Limb (tissue), 2 donors: ENCODE results near the gene GABPB1.

Experiments
- DNase-seq, 2 donors: peaks; one replicate each; pipeline ENCODE4 v3.0.0-alpha.2; 2016; ENCODE audit errors: extremely low spot score in 2 of 2

The GABPB1 gene

DNA sequence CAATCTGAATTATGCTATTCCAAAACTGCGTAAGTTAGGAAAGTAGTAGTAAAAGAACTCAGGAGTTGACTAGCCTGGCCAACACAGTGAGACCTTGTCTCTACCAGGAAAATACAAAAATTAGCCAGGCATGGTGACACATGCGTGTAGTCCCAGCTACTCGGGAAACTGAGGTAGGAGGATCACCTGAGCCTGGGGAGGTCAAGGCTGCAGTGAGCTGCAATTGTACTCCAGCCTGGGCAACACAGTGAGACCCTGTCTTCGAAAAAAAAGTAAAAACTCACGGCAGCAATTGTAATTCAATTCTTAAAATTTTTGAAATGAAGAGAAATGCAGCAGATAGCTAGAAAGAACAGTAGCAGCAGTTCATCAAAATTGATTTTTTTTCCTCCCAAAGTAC is 9.7 kb downstream of the GABPB1 start:
- no peak for DNase-seq

DNA sequence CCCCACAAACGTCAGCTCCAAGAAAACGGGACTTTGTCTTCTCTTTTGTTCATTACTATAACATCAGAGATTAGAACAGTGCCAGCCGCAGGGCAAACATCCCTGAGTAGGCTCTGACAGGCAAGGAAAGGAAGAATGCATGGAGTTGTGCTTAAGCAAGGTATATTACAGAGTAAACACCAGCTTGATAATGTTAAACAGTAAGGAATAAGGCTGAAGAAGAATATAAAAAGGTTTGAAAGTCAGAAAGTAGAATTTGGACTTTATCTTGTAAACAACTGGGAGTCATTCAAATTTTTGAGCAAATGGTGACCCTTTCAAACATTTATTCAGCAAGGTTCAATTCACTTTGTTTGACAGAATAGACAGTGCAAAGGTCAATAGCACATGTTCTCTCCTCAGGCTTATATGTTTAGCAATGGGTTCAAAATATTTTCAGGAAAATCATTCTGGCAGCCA is 11.0 kb downstream of the GABPB1 start:
- no peak for DNase-seq

DNA sequence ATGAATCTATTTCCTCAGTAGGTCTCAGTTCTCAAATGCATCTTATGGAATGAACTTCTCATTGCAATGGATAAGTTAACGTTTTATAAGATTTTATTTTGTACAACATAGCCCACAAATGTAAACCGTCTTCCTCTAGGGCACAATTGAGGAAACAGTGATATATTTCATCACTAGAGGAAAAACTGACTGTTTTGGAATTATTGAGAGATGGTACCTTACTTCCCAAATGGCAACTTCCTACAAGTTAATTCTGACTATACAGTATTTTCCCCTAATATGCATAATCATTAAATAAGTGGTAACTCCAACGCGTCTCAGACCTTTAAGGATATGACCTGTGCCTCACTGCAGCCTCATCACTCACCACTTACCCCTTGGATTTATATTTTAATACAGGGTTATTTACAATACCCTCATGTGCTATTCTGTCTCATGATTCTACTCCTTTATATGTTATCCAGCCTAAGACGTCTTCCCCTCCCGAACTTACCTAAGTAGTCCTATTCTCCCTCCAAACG is 13.3 kb downstream of the GABPB1 start:
- no peak for DNase-seq

DNA sequence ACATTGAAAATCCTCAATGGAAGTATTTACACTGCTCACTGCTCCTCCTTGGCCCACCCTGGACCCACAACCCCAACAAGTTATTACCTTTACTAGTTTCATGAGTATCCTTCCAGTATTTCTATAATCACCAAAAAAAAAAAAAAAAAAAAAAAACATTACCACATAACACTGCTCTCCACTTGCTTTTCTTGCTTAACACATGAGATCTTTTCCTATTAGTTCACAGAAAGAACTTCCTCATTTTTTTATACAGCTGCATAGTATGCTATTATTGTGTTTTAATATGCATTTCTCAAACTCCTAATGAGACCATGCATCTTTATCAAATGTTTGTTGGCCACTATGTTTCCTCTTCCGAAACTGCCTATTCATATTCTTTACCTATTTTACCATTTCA is 14.6 kb downstream of the GABPB1 start:
- no peak for DNase-seq

DNA sequence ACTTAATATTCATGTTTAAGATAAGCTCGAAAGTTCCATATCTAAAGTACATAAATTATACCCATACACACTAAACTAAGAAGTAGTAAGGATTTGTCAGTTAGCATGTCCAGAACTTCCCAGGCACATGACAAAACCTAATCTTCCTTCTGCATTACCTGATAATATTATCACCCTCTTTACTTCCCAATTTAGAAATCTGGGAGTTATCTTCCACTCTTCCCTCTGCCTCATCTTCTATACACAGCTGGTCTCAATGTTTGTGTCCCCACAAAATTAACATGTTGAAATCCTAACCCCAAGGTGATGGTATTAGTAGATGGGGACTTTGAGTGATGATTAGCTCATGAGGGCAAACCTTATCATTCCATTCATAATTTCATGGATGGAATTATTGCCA is 15.3 kb downstream of the GABPB1 start:
- DNase-seq, result no peak

DNA sequence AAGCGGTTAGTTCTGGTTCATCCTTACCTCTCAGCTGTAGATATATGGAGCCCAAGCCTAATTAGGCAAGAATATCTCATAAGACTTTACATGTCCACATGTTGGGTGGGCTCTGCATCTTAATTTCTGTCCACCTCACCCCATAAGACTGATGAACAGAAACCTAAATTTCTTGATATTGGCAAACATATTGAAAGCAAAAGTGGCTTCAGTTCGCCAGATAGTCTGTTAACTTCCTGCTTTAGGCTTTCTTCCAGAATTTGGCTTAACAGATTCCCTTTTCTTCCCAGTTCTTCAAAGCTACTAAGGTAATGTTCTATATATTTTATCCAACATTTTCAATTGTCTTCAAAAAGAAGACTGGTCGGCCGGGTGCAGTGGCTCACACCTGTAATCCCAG is 19.7 kb downstream of the GABPB1 start:
- DNase-seq, result no peak

DNA sequence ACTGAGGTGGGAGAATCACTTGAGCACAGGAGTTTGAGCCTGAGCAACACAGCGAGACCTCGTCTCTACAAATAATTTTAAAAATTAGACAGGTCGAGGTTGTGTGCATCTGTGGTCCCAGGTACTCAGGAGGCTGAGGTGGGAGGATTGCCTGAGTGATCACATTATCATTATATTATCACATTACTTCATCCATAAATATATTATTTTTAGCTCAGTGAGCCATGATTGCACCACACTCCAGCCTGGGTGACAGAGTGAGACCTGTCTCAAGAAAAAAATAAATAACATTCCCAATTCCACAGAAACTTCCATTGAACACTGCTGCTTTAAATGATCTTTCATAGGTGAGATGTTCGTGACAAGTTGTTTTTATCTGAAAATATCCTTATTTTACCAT is 21.8 kb downstream of the GABPB1 start:
- DNase-seq, result no peak

DNA sequence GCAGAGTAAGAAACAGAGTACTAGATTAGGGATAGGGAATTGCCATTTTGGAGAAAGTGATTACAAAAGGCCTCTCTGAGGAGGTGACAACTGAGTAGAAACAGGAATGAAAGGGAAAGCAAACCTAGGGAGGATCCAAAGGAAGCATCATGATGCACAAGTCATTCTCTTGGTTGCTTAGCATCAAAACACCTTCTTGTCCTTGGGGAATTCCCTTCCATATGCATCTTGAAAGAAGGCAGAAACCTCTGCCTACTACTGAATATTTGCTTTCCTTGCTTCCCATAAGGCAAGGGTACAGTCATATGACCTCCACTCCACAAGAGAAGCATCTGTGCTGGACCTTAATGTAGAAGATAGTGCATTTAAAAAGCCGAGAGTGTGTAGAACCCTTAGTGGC is 24.1 kb downstream of the GABPB1 start:
- no peak for DNase-seq

DNA sequence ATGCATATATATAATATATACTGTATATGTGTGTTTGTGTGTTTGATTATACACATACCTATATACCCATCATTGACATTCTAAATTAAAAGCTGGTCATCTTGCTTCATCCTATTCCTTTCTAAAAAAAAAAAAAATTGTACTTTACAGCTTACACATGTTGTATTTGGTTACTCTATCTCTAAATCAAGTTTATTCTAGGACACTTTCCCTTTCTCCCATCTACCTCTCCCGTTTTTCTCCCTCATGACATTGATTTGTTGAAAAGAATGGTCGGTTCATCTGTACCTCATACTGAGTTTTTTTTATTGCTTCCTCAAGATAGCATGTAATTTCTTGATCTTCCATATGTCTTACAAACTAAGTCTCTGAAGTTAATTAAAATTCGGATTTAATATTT is 26.9 kb downstream of the GABPB1 start:
- DNase-seq, result no peak

DNA sequence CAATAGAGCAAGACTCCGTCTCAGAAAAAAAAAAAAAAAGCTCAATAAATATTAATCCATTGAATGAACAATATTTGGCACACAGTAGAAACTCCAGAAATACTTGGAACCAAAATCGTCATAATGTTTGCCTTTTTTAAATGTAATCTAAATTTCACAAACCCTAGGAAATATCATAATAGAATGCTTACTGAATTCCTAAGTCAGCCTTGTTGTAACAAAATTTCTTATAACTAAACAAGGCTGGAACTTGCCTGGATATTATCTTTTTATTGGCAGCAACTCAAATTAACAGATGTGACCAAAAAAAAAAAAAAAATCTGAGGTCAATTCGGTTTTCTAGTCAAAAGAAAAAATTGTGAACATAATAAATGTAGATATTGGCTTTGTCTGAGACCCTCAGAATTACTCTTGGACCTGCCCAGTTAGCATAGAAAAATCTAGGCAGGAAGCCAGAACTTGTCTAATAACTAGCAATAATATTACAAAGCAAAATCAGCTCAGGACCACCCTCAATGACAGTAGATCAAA is 33.3 kb downstream of the GABPB1 start:
- DNase-seq, result no peak

DNA sequence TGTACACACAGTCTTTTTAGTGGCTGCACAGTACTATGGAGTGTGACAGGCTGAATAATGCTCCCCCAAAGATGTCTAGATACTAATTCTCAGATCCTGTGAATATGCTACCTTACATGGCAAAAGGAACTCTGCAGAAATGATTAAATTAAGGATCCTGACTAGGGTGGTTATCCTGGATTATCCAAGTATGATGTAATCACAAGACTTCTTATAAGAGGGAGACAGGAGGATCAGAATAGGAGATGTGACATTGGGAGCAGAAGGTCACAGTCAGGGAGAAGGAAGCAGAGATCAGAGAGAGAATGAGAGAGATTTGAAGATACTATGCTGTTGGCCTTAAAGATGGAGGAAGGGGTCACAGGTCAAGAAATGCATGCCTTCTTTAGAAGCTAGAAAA is 34.5 kb downstream of the GABPB1 start:
- no peak for DNase-seq

DNA sequence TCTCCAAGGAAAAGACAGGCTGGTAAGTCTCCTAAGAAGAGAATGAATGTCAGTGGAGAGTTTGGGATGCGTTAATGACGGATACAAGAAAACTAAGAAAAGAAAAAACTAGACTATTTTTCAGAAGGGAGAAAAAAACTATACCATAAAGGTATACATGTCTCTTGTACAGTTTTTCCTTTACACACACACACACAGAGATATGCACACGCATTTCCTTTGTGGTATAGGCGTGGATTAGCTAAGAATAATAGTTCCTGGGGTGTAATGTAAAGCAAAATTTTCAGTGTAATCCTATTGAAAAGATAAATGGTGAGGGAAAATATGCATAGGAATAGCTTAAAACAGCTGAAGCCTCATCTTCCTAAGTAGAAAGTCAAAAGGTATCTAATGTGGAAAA is 36.3 kb downstream of the GABPB1 start:
- DNase-seq, result no peak

DNA sequence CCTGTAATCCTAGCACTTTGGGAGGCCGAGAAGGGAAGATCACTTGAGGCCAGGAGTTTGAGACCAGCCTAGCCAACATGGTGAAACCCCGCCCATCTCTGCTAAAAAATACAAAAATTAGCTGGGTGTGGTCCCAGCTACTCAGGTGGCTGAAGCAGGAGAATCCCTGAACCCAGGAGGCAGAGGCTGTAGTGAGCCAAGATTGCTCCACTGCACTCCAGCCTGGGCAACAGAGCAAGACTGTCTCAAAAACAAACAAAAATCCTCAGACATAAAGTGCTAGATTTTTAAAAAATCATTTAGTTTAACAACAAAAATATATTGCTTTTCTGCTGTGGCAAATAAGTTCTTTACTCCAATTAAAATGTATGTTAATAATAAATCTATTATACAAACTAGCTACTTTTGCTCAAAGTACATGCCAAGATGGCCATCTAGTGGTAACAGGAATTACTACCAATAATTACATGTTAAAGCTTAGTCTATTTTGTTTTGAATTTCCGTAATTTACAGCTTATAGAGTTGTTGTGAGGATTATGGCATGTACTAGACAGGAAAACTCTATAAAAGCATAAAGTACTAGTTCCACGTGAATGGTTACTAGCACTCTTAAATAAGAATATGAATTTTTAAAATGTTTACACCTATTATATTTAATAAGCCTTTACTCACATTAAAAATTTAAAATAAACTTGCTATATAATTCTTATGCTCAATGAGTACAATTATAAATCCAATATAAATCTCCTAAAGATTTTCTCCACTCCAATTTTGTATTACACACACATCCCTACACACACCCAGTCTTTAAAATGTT is 39.0 kb downstream of the GABPB1 start:
- DNase-seq, result peak in 1 of 2 donors; percentile 52

DNA sequence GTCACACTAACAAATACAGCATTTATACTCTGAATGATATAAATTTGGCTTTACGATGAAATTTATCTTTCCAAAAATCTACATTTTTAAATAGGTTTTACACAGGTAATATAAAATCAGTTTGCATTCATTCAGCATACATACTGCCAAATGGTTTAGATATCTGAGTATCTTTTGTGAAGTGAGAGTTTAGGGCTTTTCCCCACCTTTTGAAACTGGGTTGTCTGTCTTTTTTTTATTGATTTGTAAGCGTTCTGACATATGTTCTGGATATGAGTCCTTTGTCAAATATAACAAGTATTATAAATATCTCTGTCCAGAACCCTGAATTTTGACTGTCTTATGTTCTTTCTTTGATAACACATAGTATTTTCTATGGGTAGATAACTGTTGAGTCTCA is 42.4 kb downstream of the GABPB1 start:
- DNase-seq, result no peak

DNA sequence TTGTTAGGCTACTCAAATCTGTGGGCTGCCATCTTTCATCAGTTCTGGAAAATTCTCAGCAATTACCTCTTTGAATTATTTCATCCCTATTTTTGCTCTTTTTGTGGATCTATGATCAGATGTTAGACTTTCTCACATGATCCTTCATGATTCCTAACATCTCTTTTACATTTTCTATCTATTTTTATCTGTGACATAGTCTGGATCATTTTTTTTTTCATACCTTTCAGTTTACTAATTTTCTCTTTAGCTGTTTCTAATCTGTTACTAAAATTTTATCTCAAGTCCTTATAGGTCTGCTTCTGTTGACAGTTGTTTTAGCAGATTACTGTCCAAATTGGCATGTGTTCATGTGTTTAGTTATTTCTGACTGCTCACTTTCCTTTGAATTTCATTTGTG is 47.2 kb downstream of the GABPB1 start:
- no peak for DNase-seq

DNA sequence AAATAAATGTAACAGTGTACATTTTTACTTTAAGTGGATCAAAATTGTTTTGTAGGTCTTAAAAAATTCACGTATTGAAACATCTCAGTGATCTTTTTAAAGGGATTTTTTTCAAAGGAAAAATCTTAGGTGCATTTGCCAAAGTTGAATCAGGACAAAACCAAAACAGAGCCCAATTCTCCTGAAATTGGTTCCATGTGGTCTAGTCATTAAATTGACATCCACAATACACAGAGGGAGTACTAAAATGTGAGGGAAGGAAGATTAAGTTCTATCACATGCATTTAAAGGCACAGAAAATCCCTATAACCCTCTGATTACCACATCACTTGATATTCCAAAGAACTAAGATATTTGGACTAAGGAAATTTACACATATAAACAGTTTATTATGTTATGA is 50.2 kb downstream of the GABPB1 start:
- DNase-seq, result no peak

DNA sequence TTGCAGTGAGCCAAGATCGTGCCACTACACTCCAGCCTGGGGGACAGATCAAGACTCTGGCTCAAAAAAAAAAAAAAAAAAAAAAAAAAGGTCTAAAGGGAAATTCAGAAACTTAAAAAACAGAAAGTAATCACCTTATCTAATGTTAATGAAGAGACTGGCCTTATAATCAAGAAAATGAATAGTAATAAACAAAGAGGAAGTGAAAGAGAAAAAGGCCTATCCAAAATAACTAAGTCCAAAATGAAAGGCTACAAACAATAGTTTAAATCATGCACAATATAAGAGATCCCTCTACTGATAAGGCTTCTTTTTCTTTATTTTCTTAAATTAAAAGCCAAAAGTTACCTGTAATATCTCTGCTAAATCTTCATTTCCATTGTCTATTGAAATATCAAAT is 52.4 kb downstream of the GABPB1 start:
- DNase-seq, result no peak

DNA sequence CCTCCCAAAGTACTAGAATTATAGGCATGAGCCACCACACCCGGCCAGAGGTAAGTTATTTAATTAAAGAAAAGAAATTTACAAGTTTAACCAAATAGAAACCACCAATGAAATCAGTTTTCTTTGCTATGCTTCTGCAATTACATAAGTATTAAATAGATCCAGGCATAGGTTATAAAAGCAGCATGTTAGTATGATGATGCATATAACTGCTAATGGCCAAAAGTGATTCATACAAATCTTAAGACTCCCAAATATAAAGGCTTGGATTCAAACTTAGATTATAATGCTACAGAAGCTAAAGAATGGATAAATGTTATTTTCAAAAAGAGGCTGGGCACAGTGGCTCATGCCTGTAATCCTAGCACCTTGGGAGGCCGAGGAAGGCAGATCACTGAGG is 56.7 kb downstream of the GABPB1 start:
- DNase-seq, result no peak

DNA sequence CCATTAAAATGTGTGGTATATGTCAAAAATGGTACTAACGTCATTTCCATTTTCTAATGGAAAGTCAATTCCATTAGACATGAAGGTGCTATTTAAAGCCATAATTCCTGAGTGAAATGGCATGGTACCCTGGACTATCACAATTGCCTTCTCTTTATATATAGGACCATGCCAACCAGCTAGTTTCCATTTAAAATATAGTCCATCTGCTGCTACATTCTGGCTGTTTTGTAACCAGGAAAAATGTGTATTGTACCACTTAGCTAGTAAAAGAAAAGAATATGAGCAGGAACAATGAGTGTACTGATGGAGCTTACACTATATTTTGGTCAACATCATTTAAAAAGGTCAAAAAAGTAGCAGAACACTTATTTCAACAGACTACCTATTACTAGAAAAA is 59.0 kb downstream of the GABPB1 start:
- DNase-seq, result no peak

DNA sequence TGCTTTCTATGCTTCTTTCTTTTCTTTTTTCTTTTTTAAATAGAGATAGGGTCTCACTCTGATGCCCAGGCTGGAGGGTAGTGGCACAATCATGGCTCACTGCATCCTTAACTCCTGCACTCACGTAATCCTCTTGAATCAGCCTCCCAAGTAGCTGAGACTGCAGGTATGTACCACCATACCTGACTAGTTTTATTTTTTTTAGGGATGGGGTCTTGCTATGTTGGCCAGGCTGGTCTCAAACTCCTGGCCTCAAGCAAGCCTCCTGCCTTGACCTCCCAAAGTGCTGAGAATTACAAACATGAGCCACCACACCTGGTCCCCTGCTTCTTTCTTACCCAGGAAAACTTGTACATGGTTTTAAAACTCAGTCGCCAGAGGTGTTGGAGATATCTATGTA is 65.2 kb downstream of the GABPB1 start:
- DNase-seq, result no peak

DNA sequence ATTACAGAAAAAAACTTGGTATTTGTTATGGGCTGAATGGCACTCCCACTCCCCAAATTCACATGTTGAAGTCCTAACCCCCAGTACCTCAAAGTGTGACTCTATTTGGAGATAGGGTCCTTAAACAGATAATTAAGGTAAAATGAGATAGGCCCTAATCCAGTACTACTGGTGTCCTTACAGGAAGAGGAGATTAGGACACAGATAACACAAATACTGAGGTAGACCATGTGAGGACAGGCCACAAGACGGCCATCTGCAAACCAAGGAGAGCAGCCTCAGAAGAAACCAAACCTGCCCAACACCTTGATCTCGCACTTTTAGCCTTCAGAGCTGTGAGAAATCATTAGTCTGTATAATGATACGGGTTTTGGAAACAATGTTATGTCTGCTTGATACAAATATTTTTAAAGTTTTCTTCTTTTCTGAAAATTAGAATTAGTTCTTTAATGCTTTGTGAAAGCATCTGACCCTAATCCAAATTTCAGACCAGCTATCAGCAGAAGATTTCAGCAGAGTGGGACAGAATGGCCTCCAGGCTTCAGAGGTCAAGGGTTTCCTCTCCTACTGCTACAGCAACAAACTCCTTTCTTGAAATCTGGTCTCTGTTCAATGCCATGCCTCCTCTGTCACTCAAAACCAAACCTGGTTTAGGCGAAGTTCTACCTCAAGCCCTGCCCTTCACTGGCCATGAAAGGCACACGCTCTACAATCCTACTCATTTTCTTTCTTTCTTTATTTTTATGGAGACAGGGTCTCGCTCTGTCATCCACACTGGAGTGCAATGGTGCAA is 67.5 kb downstream of the GABPB1 start:
- no peak for DNase-seq

DNA sequence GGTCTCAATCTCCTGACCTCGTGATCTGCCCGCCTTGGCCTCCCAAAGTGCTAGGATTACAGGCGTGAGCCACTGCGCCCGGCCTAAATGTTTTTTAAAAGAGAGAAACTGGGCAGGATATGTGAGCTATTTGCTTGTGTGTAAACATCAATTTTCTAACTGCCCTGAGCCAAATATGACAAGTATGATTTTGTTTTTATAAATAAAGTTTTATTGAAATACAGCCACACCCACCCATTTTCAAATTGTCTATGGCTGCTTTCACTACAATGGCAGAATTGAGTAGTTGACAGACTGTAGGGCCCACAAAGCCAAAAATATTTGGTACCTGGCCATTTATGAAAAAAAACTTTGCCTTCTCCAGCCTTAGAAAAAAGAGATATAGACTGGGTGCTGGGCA is 73.6 kb downstream of the GABPB1 start:
- no peak for DNase-seq
